ENCODE data around the gene FBXL15. TPM values are rescaled to one million over a fixed set of nuclear protein-coding genes. Genes with fewer than 3 reads are reported as not detected.

FBXL15 gene
- total RNA-seq, 1 donor from 2014 or later: 25.6 TPM

- Mint-ChIP-seq H3K27me3 (ENCODE audit: low read depth) (peaks cover 3% of the 10 kb centered on the region), H3K27ac (ENCODE audit: unreplicated experiment) (no peak overlapping the region), H3K4me1 (no peaks in the 10 kb centered on the region), H3K9me3 (no peaks in the 10 kb centered on the region), H3K4me3 (peak overlapping the region; percentile 57), H3K36me3 (ENCODE audit: low read depth) (peaks cover 2% of the 10 kb centered on the region)
- no peak for TF ChIP-seq CTCF (conservative IDR thresholded peaks at IDR 0.05)
- no peak for DNase-seq (ENCODE audit: low read depth, low spot score)
Measured at GRCh38 chr10:102470579-102471546, 50.2 kb downstream of the FBXL15 start.

Small RNAs within 50 kb of the gene (microRNA-seq; reads per million reads assigned to microRNA genes)
- gene MIR146B: 1,174 reads per million, percentile 83 among the genes with 10 or more reads in this experiment

Other genes with a start within 250 kb of the FBXL15 start
- 0.23 and 0.30 TPM in 2 replicates for gene ELOVL3, start 194.5 kb upstream of the FBXL15 start, total RNA-seq
- not detected in 2 replicates for gene PITX3, start 179.3 kb upstream of the FBXL15 start, total RNA-seq
- 43.2 and 44.7 TPM in 2 replicates for gene GBF1, start 175.3 kb upstream of the FBXL15 start, total RNA-seq
- gene NFKB2, start 25.1 kb upstream of the FBXL15 start, total RNA-seq: 22.9 and 26.1 TPM in 2 replicates
- gene PSD, start 2.1 kb upstream of the FBXL15 start, total RNA-seq: 36.1 and 37.4 TPM in 2 replicates
- gene CUEDC2, start 11.7 kb downstream of the FBXL15 start, total RNA-seq: 118 and 121 TPM in 2 replicates
- 0.21 and 0.27 TPM in 2 replicates for gene C10orf95, start 30.7 kb downstream of the FBXL15 start, total RNA-seq
- 139 and 144 TPM in 2 replicates for gene ACTR1A, start 81.9 kb downstream of the FBXL15 start, total RNA-seq
- gene SUFU, start 83.1 kb downstream of the FBXL15 start, total RNA-seq: 27.1 and 30.9 TPM in 2 replicates
- 76.9 and 82.8 TPM in 2 replicates for gene TRIM8, start 223.6 kb downstream of the FBXL15 start, total RNA-seq

All from neural crest cell (in vitro differentiated cells).